ENCODE measurements around the gene HACL1.

Gene HACL1

DNA sequence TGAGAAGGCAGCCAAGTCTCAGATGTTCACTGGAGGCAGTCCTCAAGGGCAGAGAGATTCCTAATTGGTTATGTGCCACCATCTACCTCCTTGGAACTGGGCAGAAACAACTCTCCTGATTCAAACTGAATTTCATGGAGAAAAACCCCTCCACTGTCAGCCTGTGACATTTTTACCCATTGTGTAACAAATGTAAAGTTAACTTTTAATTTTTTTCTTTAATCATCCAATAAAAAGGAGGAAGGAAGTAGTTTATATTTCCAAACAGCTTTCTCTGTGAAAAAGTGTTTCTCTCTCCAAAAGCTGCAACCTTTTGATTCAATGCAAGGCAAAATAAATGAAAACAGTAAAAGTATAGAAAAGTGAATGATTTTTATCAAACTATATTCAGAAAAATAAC lies 79.4 kb downstream of the HACL1 start:
- DNase-seq = no peak

DNA sequence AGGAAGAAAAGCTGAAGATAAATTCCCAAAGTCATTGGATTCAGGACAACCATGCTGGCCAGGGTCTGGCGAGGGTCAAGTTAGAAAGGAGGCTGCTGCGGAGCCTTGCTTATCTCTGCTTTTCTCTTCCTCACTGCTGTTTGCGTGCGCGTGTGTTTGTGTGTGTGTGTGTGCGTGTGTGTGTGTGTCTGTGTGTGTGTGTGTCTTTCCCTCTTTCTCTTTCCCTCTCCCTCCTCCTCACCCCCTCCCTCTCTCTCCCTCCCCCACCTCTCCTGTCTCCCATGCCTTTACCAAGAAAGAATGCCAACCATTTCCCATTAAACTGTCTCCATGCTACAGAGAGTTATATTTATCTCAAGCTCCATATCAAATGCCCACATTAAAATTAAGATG lies 79.8 kb downstream of the HACL1 start, which contains the start of gene COLQ:
COLQ (minus strand) TSS at position 134 of the 393 bp plus-strand sequence; CDS start at position 53, 81 bp downstream.
- DNase-seq = no peak

DNA sequence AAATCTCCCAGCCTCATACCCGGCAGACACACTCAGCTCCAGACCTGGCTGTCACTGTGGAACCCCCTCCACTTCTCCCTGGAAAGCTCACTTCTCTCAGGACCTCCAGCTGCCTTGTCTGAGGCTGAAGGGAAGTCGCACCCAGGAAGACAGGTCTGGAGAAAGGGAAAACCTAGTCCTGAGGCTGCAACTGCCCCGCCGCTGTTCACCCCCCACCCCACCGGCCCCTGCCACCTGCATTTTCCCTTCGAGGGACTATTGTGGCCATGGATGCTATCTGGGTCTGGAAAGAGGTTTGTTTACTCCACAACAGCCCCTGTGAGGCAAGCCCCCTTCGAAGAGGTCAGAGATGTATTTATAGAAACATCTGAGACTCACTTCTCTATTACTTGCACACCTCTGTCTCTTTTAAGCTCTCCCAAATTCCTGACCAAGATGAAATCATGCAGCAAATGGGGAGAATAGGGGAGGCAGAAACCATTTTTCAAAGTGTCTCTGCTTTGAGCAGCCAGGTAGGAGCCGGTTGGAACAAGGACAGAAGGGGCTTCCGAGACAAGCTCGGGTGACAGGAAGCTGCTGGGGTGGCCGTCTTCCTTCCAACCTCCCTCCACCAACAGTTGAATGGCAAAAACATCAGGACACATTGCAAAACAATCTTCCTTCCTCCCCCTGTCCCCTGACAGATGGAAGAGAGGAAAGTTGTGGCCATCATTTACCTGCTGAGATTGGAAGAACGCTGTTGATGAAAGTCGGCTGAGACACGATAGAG lies 80.4 kb downstream of the HACL1 start:
- no peak for DNase-seq

DNA sequence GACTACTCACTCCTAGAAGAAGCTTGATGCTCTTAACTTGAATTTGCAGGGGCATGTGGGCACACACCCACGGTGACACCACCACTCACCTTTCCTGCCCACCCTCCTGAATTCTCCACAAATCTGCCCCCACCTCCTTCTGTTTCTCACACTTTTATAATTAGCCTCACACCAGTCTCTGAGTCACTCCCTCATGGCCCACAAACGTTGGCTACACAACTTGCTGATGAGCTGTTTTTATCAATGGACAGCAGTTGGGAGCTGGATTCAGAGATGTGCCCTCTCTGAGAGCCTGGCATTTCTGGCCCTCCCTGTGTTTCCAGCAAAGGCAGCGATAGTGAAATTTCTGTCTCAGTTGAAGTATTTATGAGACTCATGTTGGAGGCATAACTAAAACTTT lies 81.2 kb downstream of the HACL1 start:
- no peak for DNase-seq

DNA sequence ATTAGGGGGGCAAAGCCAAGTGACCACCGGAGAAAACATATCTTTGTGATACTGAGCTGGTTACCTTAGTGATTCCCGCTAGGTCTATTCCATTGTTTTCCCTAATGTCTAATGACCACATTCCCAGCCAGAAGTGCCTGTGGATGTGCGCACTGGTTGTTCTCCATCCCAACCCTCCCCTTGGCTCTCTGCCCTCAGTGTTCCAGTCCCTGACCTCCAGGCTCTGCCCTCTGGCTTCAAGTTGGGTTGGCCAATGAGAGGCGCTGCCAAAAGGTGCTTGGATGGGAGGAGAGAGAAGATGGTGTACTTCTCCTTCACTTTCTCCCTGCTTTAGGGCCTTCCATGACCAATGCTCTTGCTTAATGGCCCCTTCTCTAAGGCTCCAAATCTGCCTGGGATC lies 82.3 kb downstream of the HACL1 start:
- DNase-seq = no peak

DNA sequence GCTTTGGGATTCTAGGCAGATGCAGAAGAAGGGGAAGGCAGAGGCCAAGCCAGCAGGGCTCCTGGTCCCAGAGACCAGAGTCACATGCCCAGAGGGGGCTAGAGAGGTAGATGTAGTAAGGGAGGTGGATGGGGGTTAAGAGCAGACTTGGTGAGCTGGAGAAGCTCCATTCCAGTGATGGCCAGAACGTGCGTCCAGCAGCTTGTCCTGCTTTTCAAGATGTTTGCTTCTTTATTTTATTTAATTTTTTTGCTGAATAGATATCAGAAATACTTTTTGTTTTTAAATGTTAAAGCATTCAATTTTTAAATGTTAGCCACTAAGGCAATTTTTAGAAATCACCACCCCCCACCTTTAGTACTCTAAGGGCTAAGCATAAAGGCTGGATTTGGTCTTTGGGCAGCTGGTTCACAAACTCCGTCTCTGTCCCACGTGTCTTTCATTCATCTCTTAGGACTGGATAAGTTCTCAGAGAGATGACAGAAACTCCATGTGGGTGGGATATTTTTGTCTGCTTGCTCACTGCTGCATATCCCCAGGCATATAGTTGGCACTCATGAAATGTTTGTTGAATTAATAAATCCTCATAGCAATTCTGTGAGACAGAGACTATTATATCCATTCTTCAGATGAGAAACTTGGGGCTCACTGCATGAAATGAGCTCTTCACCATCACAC lies 86.6 kb downstream of the HACL1 start:
- no peak for DNase-seq

DNA sequence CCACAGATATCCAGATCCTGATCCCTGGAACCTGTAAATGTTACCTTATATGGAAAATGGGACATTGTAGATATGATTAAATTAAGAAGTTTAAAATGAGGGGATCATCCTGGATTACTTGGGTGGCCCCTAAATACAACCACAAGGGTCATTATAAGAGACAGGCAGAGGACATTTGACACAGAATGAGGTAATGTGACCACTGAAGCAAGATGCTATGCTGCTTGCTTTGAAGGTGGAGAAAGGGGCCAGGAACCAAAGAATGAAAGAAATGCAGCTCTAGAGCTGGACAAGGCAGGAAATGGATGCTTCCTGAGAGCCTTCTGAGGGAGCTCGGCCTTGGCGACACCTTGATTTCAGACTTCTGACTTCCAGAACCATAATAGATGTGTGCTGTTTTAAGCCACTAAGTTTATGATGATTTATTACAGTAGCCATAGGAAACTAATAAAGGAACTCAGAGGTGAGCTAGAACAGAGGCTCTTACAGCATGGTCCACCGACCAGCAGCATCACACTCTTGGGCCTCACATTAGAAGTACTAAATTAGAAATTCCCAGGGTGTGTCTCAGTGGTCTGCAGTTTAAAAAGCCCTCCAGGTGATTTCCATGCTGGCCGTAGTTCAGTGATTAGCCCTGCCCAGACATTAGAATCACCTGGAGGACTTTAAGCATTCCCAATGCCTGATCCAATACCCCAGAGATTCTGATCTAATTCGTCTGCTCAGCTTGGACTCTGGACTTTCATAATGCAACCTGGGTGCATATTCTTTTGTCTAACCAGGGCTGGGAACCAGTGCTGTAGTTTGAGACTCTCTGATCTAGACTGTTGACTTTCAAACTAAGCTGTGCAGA lies 87.3 kb downstream of the HACL1 start:
- no peak for DNase-seq

DNA sequence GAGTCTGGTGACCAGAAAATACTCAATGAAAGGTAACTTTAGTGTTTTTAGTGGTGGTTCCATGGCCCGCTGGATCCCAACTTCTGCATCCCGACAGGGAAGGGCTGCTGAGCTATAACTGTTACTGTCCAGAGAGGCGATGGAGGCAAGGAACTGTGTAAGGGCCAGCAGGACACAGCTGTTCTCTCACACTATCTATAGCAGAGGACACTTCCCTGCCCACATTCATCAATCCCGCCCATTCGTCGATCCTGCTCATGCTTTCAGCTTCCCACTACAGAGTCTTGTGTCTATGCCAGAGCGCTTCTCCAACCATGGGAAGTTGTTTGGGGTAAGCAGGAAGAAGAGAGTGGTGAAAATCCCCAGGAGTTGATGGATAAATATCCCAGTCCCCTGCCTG lies 88.3 kb downstream of the HACL1 start:
- DNase-seq = no peak

DNA sequence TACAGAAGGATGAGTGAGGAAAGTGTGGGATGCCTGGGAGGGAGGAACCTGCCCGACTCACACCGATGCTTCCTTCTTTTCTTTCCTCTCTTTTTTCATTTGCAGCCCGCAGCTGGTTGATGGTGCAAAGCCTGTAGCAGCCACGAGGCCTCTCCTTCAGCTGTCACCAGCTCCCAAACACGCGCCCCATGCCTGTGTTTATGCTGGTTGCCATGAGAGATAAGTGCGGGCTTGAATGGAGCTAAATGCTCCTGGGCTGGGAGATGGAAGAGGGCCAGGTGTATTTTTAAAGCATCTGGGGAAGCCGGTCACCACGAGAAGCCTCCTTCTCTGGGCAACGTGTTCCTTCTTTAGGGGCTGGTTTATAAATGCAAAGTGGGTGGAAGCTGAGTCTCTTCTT lies 89.2 kb downstream of the HACL1 start:
- no peak for DNase-seq

DNA sequence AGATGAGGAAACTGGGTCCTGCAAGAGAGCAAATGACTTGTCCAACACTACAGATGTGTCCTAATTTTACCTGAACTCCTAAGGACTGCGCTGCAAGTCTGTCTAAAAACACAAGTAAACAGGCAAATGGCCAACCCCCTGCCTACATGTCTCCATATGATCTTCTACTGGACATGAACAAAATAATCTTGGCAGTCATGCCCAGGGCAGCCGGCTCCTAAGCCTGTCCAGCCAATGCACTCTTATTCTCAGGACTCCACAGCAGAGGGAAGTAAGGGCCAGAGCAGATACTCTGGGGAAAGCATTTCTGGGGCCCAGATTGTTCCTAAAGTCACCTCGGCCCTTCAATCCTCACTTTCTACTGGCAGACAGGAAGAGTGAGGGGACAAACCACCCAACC lies 90.2 kb downstream of the HACL1 start:
- DNase-seq = no peak
